Lung (tissue), 12 donors: ENCODE data around the gene DPH2. TPM values are rescaled to one million over a fixed set of nuclear protein-coding genes. Genes with fewer than 3 reads are reported as not detected.
A peak's percentile ranks its signal among the peaks of the same experiment; 100 is the strongest.

Experiments used
- ATAC-seq: fragments of 200-7000 bp; cut with Tn5 transposase; one replicate; pipeline ENCODE4 v1.9.1; 2020; ENCODE audit warnings: moderate number of reproducible peaks; ENCODE audit not compliant: insufficient read depth, low FRiP score
- DNase-seq, 3 donors: peaks; one replicate each; pipeline ENCODE4 v3.0.0-alpha.2; 2013 to 2017
- H3K27ac ChIP-seq, 2 donors: one replicate each; pipeline ENCODE4 v1.5.1; 2013; ENCODE audit warnings: mild to moderate bottlenecking in 2 of 2, moderate library complexity in 2 of 2, control low read depth in 1 of 2, inconsistent platforms in 1 of 2, low read depth in 1 of 2, low read length in 1 of 2
- H3K27me3 ChIP-seq, 3 donors: one replicate each; pipeline ENCODE4 v1.5.1; 2013; ENCODE audit warnings: low read length in 2 of 3; ENCODE audit not compliant: control insufficient read depth in 3 of 3, insufficient read depth in 3 of 3
- H3K36me3 ChIP-seq, 4 donors: one replicate each; pipeline ENCODE4 v1.5.1; 2013; ENCODE audit warnings: low read length in 4 of 4, mild to moderate bottlenecking in 1 of 4, moderate library complexity in 1 of 4; ENCODE audit not compliant: control insufficient read depth in 4 of 4, insufficient read depth in 4 of 4
- H3K4me1 ChIP-seq, 5 donors: one replicate each; pipeline ENCODE4 v1.5.1; 2013; ENCODE audit warnings: low read length in 5 of 5, mild to moderate bottlenecking in 2 of 5, moderate library complexity in 1 of 5; ENCODE audit not compliant: control insufficient read depth in 5 of 5, insufficient read depth in 5 of 5
- H3K4me3 ChIP-seq: one replicate; pipeline ENCODE4 v1.5.1; 2013; ENCODE audit warnings: mild to moderate bottlenecking, control low read depth, moderate library complexity
- H3K9ac ChIP-seq, 2 donors: one replicate each; pipeline ENCODE4 v1.5.1; 2013; ENCODE audit warnings: low read length in 2 of 2, control low read depth in 1 of 2; ENCODE audit not compliant: insufficient read depth in 1 of 2
- H3K9me3 ChIP-seq, 4 donors: one replicate each; pipeline ENCODE4 v1.5.1; 2013; ENCODE audit warnings: low read length in 3 of 4, mild to moderate bottlenecking in 1 of 4, moderate library complexity in 1 of 4; ENCODE audit not compliant: control insufficient read depth in 4 of 4, insufficient read depth in 3 of 4
- WGBS, 2 donors: extraction: QIAGEN DNeasy Blood & Tissue Kit; methylation state at CpG; one replicate each; pipeline ENCODE4 v1.1.7; 2013; 5-methylcytosine and 5-hydroxymethylcytosine counted together
- polyA plus RNA-seq, 2 donors: library from polyadenylated mRNA; stranded (reverse); fragments of 200-250 nt; gene quantifications; one replicate each; pipeline ENCODE4 v1.2.1, GENCODE V29; 2013
- total RNA-seq, 2 donors: library from RNA; depleted of rRNA in 1 of 2; stranded (reverse); fragments of >200 nt in 1 of 2; gene quantifications; one replicate each; pipeline ENCODE4 v1.2.1, GENCODE V29; 2014 to 2021
- TF ChIP-seq, protein P1 (sequence below): IDR thresholded peaks from 2 replicates; pipeline ENCODE4 v1.5.1; 2012; ENCODE audit warnings: mild to moderate bottlenecking; ENCODE audit errors: control extremely low read depth, extremely low read depth
- donor health status: control.
- donor health status: control.
- donor health status: Bipolar disorder and iron deficiency.
- donor health status: healthy.
- donor health status: DM: yes; HTN: yes; CAD: no.

The DPH2 gene
- total and polyA plus RNA-seq, 4 donors: 11.6 to 28.5 (median 21.3) TPM

DNA sequence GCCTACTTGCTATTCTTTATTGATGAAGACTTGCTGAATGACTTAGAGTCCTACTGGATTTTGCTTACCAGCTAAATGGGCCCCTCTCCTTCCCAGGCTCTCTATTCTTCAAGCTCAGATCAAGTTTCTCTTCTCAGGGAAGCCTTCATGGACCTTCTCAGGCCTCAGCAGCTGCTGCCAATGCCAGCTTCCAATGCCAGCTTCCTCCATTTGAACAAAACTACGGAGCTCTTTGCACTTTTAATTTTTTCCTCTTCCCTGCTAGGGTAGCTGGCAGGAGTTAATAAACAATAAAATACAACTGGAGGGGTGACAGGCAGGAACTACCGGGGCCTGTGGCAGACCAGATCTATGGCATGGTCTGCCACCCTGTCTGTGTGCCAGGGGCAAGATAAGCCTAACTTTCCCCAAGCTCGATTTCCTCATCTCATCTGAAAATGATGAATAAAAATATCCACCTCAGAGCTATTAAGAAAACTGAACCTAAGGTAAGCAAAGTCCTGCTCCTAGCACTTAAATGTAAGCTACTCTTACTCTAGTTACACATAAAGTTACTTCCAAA, 24.1 kb upstream of the DPH2 start:
- DNase-seq (no peak), ATAC-seq (no peak)
- 3 to 6% methylated on average over 3 of the region's 3 CpGs for WGBS, 2 donors
- peak overlapping the region; percentile 33 to 97 for H3K27ac ChIP-seq
- no peaks in the 10 kb centered on the region for H3K27me3 ChIP-seq
- peaks cover 3 to 20% (median 13%) of the 10 kb centered on the region in 5 donors for H3K4me1 ChIP-seq
- peaks cover 0 to 10% (median 0%) of the 10 kb centered on the region in 4 donors for H3K36me3 ChIP-seq
- peak overlapping the region; percentile 40 for H3K4me3 ChIP-seq
- TF ChIP-seq, protein P1, sequence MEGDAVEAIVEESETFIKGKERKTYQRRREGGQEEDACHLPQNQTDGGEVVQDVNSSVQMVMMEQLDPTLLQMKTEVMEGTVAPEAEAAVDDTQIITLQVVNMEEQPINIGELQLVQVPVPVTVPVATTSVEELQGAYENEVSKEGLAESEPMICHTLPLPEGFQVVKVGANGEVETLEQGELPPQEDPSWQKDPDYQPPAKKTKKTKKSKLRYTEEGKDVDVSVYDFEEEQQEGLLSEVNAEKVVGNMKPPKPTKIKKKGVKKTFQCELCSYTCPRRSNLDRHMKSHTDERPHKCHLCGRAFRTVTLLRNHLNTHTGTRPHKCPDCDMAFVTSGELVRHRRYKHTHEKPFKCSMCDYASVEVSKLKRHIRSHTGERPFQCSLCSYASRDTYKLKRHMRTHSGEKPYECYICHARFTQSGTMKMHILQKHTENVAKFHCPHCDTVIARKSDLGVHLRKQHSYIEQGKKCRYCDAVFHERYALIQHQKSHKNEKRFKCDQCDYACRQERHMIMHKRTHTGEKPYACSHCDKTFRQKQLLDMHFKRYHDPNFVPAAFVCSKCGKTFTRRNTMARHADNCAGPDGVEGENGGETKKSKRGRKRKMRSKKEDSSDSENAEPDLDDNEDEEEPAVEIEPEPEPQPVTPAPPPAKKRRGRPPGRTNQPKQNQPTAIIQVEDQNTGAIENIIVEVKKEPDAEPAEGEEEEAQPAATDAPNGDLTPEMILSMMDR: no peak
- H3K9ac ChIP-seq: no peak overlapping the region
- H3K9me3 ChIP-seq: no peaks in the 10 kb centered on the region

DNA sequence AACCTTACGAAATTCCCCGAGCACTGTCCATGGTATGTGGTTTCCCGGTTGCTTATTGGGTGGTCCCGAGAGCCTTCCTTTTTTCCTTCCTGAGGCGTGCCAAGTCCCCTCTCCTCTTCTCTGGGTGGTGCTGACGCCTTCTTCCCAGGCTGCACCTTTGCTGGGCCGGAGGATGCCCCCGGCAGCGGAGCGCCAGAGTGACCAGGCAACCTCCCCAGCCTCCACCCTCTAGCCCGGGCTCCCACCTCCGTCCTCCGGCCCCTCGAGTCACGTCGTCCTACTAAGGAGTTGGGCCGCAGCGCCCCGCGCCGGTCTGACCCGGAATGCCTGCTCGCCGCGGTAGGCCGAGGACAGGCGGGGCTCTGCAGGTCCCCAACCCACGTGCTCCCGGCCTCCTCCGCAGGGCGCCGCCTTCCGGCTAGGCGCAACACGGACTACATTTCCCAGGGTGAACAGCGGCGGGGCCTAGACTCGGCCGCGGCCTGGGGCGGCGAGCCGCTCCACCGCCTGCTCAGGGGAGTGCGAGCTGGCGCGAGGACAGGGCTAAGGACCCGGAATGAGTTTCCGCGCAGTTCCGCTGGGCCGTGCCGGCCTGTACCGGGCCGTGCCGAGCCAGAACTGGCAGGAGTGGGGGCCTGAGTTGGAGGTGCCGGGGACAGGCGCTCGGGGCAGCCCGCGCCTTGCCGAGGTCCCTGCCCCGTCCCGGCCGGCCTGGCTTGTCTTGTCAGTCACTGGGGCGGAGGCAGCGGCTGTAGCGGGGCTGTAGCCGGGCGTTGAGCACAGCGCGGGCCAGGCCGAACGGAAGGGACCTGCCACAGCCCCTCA, 23.4 kb upstream of the DPH2 start, which contains the start of gene IPO13:
Gene IPO13, plus strand, starts transcription at position 715 of the 825 bp plus-strand sequence. CDS start 651 bp downstream, outside the sequence.
- Histone ChIP-seq H3K4me3 (peak within 1 kb of the TSS; percentile 71), H3K9me3 (no peaks in the 10 kb centered on the region), H3K4me1 (peaks cover 3 to 20% (median 13%) of the 10 kb centered on the region in 5 donors), H3K27ac (peak within 1 kb of the TSS; percentile 97 to 99), H3K27me3 (no peaks in the 10 kb centered on the region), H3K9ac (peak within 1 kb of the TSS; percentile 40 to 89), H3K36me3 (peaks cover 0 to 10% (median 0%) of the 10 kb centered on the region in 4 donors)
- 0 to 1% methylated on average over 72 to 74 of the region's 74 CpGs for WGBS, 2 donors
- DNase-seq (peak; percentile 96 to 97 (median 96)), ATAC-seq (peak; percentile 98)
- TF ChIP-seq, protein P1: peak; percentile 78

DNA sequence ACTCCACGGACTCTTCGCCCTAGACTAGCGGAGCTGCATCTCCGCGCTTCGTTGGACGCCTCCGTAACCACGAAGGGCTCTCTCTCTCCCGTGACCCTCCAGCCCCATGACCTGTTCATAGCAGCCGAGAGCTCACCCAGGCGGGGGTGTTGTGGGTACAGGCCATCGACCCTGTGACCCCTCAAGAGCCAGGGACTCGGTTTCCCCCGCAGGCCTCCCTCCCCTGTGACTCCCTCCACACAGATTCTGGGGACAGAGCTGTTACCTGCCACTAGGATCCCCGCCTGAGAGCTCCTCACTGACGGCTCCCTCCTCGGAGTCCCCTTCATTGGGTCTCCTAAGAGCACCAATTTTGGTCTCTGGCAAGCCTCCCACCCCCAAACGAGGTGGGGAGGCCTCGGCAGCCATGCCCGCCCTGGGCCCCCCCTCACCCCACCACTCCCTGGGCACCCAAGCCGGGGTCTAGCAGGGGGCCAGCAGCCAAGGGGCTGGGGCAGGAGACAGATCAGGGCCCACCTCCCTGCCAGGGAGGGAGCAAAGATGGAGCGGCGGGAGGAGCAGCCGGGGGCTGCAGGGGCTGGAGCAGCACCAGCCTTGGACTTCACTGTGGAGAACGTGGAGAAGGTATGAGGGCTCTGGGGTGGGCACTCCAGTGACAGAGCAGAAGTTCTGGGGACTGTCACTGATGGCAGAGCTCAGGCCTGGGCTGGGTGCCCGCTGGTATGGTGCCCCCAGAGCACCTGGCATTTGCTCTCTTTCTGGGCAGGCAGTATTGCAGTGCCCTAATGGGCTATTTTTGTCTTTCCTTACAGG, 22.5 kb upstream of the DPH2 start:
- Histone ChIP-seq H3K27me3 (no peaks in the 10 kb centered on the region), H3K4me3 (peak overlapping the region; percentile 71), H3K9ac (peak overlapping the region; percentile 39 to 74), H3K4me1 (peaks cover 3 to 20% (median 13%) of the 10 kb centered on the region in 5 donors), H3K36me3 (peaks cover 0 to 10% (median 0%) of the 10 kb centered on the region in 4 donors), H3K9me3 (no peaks in the 10 kb centered on the region), H3K27ac (peak overlapping the region; percentile 97 to 99)
- peak; percentile 5 for ATAC-seq
- TF ChIP-seq, protein P1: no peak
- WGBS, 2 donors: 7 to 11% methylated on average over 26 to 27 of the region's 27 CpGs
- no peak for DNase-seq
